SK-N-SH (cell line): ENCODE measurements around the gene DLX1. TPM values are rescaled to one million over a fixed set of nuclear protein-coding genes. Genes with fewer than 3 reads are reported as not detected.

ENCODE experiments used
- CTCF ChIA-PET: fragments of 300-600, 350-600 bp; formaldehyde crosslinking; extraction: SDS; loops from one replicate; lab custom pipeline; 2021; lab: Yijun Ruan, JAX
- POLR2A ChIA-PET: fragments of 350-600 bp; sonication (Branson Sonifier 250); formaldehyde crosslinking; extraction: SDS; loops from one replicate; lab custom pipeline; 2020; ENCODE audit warnings: antibody characterized with exemption, inconsistent platforms; lab: Yijun Ruan, JAX
- DNase-seq: peaks from one replicate; pipeline ENCODE4 v3.0.0; 2012
- H2AFZ ChIP-seq: fragments of 200-600 bp; sonication (generic); 2 replicates; pipeline ENCODE4 v1.8.1; 2016; ENCODE audit warnings: antibody characterized with exemption, mild to moderate bottlenecking, low read depth
- H3F3A ChIP-seq: fragments of 200-600 bp; sonication (generic); replicated peaks from 2 replicates; pipeline ENCODE3; 2016; ENCODE audit warnings: antibody characterized with exemption, mild to moderate bottlenecking; ENCODE audit not compliant: insufficient read depth
- H3K27ac ChIP-seq, 2 experiments: fragments of 200-500 bp in 1 of 2; fragments of 200-600 bp in 1 of 2; sonication (Bioruptor generic) in 1 of 2; sonication (generic), shearing (Covaris generic) in 1 of 2; 2 replicates each; pipeline versions ENCODE4 v1.5.1 to v1.6.1; 2014 to 2016; ENCODE audit warnings: low read depth in 2 of 2, inconsistent platforms in 1 of 2, low read length in 1 of 2, mild to moderate bottlenecking in 1 of 2, mixed read lengths in 1 of 2
- H3K27me3 ChIP-seq: fragments of 200-600 bp; sonication (generic), shearing (Covaris generic); 2 replicates; pipeline ENCODE4 v1.6.1; 2016; ENCODE audit warnings: mixed run types; ENCODE audit not compliant: insufficient read depth
- H3K36me3 ChIP-seq, 2 experiments: fragments of 200-500 bp in 1 of 2; fragments of 200-600 bp in 1 of 2; sonication (Bioruptor generic) in 1 of 2; sonication (generic) in 1 of 2; replicated peaks in 1 of 2; 2 replicates each; pipeline versions ENCODE3 to v1.5.1; 2014 to 2016; ENCODE audit warnings: low read length in 1 of 2, mild to moderate bottlenecking in 1 of 2; ENCODE audit not compliant: insufficient read depth in 2 of 2, control insufficient read depth in 1 of 2
- H3K4me1 ChIP-seq, 2 experiments: fragments of 200-500 bp in 1 of 2; fragments of 200-600 bp in 1 of 2; sonication (Bioruptor generic) in 1 of 2; sonication (generic), shearing (Covaris generic) in 1 of 2; 2 replicates each; pipeline versions ENCODE4 v1.5.1 to v1.6.1; 2014 to 2016; ENCODE audit warnings: low read depth in 1 of 2, low read length in 1 of 2, mixed run types in 1 of 2; ENCODE audit not compliant: insufficient read depth in 2 of 2, control insufficient read depth in 1 of 2
- H3K4me2 ChIP-seq: fragments of 200-600 bp; sonication (generic), shearing (Covaris generic); 2 replicates; pipeline ENCODE4 v1.6.1; 2017; ENCODE audit warnings: mixed run types
- H3K4me3 ChIP-seq, 2 experiments: fragments of 200-500 bp in 1 of 2; fragments of 200-600 bp in 1 of 2; sonication (Bioruptor generic) in 1 of 2; sonication (generic), shearing (Covaris generic) in 1 of 2; 2 replicates each; pipeline versions ENCODE4 v1.5.1 to v1.8.1; 2014 to 2016; ENCODE audit warnings: low read depth in 2 of 2, inconsistent platforms in 1 of 2, low read length in 1 of 2, mild to moderate bottlenecking in 1 of 2, mixed read lengths in 1 of 2, moderate library complexity in 1 of 2
- H3K79me2 ChIP-seq: fragments of 200-600 bp; sonication (generic); 2 replicates; pipeline ENCODE4 v1.8.1; 2017; ENCODE audit warnings: mild to moderate bottlenecking; ENCODE audit not compliant: insufficient read depth
- H3K9ac ChIP-seq: fragments of 200-600 bp; sonication (generic); 2 replicates; pipeline ENCODE4 v1.6.1; 2017; ENCODE audit warnings: mixed run types
- H3K9me2 ChIP-seq: fragments of 200-600 bp; sonication (generic); 2 replicates; pipeline ENCODE4 v1.6.1; 2017; ENCODE audit warnings: mixed run types
- H3K9me3 ChIP-seq: fragments of 200-600 bp; sonication (generic); 2 replicates; pipeline ENCODE4 v1.6.1; 2017; ENCODE audit warnings: mixed run types, mild to moderate bottlenecking, moderate library complexity
- H4K20me1 ChIP-seq: fragments of 200-600 bp; sonication (generic); 2 replicates; pipeline ENCODE4 v1.6.1; 2017; ENCODE audit warnings: mild to moderate bottlenecking, mixed run types; ENCODE audit not compliant: insufficient read depth
- FOSL2 ChIP-seq: IDR thresholded peaks from 2 replicates; pipeline ENCODE4 v1.4.0; 2012; ENCODE audit warnings: low read depth, mild to moderate bottlenecking, moderate library complexity, borderline replicate concordance
- NRF1 ChIP-seq: IDR thresholded peaks from 2 replicates; pipeline ENCODE4 v1.6.1; 2012; ENCODE audit warnings: low read depth, mild to moderate bottlenecking, low read length
- POLR2AphosphoS5 ChIP-seq: IDR thresholded peaks from 2 replicates; pipeline ENCODE4 v1.6.1; 2012; ENCODE audit warnings: low read depth, low read length
- RFX5 ChIP-seq: IDR thresholded peaks from 2 replicates; pipeline ENCODE4 v1.6.1; 2012; ENCODE audit warnings: mild to moderate bottlenecking, improper control_type of control experiment, low read length
- RXRA ChIP-seq: IDR thresholded peaks from 2 replicates; pipeline ENCODE4 v1.4.0; 2012; ENCODE audit warnings: low read depth, mild to moderate bottlenecking, borderline replicate concordance
- TCF12 ChIP-seq: IDR thresholded peaks from 2 replicates; pipeline ENCODE4 v1.4.0; 2012
- WGBS: methylation state at CpG from one replicate; pipeline ENCODE4 v1.1.6; 2017; ENCODE audit warnings: low lambda C conversion rate; 5-methylcytosine and 5-hydroxymethylcytosine counted together
- polyA plus RNA-seq, 3 experiments: library from polyadenylated mRNA; depleted of rRNA; stranded (reverse); fragments of >200 nt; gene quantifications; 2 replicates each; pipeline ENCODE4 v1.2.3, GENCODE V29; 2012
- TF ChIP-seq, protein P1 (sequence below): IDR thresholded peaks from 2 replicates; pipeline ENCODE4 v1.4.0; 2012; ENCODE audit warnings: low read depth, borderline replicate concordance
- TF ChIP-seq, protein P2 (sequence below): IDR thresholded peaks from 2 replicates; pipeline ENCODE4 v1.4.0; 2012; ENCODE audit warnings: low read depth
- TF ChIP-seq, protein P3 (sequence below): IDR thresholded peaks from 2 replicates; pipeline ENCODE4 v1.6.1; 2012; ENCODE audit warnings: mild to moderate bottlenecking, low read depth, low read length, moderate library complexity
- TF ChIP-seq, protein P4 (sequence below): fragments of 150-350 bp; IDR thresholded peaks from 2 replicates; pipeline ENCODE4 v1.6.1; 2016; ENCODE audit warnings: mild to moderate bottlenecking, low read depth, low read length

DLX1 gene
- polyA plus RNA-seq, 1 of the 3 experiments (the other 2 are of a cell fraction): 0.07 TPM

DNA sequence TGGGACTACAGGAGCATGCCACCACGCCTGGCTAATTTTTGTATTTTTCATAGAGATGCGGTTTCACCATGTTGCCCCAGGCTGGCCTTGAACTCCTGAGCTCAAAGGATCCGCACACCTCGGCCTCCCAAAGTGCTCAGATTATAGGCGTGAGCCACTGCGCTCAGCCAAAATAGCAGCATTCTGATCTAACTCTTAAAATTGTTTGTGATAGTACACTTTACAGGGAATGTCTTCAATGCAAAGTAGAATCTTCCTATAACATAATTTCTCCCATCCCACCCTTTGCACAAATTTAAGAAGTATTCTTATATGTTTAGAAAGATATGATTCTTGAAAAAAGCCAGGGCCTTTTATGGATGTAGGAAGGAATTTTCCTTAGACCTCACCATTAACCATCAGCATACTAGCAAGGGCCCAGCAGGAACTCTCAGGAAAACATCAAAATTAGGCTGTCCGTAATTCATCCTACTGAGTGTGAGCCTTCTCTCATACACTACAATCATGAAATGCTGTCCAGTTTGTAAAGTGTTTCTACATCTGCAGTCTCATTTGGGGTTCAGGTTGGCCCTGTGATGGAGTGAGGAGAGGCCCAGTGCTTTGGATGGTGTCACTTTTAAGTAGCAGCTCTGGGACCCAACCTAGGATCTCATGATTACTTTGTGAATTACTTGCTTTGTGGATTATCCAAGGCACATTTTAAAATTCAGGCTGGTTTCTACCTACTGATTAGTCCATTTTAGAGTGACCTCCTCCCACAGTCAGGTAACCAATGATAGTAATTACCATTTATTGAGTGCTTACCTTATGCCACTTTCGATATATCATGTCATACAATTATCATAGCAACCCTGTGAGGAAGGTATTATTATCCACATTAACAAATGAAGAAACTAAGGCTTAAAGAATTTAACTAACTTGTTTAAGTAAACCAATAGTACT, 37.5 kb upstream of the DLX1 start:
- Histone ChIP-seq H3K79me2 (no peaks in the 10 kb centered on the region), H3F3A (no peaks in the 10 kb centered on the region), H3K4me1 (peaks cover 3 to 18% of the 10 kb centered on the region in 2 experiments; a peak in 3 of 4 replicates), H2AFZ (no peak overlapping the region), H3K4me2 (no peak overlapping the region), H3K27ac (no peak overlapping the region), H3K36me3 (no peaks in the 10 kb centered on the region), H3K9ac (no peak overlapping the region), H3K27me3 (no peaks in the 10 kb centered on the region), H3K4me3 (no peak overlapping the region), H4K20me1 (no peaks in the 10 kb centered on the region), H3K9me3 (no peaks in the 10 kb centered on the region), H3K9me2 (no peaks in the 10 kb centered on the region)
- POLR2A ChIA-PET: no interaction called here
- 90% methylated on average over 8 of the region's 8 CpGs for WGBS
- TF ChIP-seq, protein P1, sequence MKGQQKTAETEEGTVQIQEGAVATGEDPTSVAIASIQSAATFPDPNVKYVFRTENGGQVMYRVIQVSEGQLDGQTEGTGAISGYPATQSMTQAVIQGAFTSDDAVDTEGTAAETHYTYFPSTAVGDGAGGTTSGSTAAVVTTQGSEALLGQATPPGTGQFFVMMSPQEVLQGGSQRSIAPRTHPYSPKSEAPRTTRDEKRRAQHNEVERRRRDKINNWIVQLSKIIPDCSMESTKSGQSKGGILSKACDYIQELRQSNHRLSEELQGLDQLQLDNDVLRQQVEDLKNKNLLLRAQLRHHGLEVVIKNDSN: no peak
- TF ChIP-seq, protein P2, sequence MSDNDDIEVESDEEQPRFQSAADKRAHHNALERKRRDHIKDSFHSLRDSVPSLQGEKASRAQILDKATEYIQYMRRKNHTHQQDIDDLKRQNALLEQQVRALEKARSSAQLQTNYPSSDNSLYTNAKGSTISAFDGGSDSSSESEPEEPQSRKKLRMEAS: no peak
- TF ChIP-seq FOSL2 (no peak), POLR2AphosphoS5 (no peak)
- TF ChIP-seq, protein P3, sequence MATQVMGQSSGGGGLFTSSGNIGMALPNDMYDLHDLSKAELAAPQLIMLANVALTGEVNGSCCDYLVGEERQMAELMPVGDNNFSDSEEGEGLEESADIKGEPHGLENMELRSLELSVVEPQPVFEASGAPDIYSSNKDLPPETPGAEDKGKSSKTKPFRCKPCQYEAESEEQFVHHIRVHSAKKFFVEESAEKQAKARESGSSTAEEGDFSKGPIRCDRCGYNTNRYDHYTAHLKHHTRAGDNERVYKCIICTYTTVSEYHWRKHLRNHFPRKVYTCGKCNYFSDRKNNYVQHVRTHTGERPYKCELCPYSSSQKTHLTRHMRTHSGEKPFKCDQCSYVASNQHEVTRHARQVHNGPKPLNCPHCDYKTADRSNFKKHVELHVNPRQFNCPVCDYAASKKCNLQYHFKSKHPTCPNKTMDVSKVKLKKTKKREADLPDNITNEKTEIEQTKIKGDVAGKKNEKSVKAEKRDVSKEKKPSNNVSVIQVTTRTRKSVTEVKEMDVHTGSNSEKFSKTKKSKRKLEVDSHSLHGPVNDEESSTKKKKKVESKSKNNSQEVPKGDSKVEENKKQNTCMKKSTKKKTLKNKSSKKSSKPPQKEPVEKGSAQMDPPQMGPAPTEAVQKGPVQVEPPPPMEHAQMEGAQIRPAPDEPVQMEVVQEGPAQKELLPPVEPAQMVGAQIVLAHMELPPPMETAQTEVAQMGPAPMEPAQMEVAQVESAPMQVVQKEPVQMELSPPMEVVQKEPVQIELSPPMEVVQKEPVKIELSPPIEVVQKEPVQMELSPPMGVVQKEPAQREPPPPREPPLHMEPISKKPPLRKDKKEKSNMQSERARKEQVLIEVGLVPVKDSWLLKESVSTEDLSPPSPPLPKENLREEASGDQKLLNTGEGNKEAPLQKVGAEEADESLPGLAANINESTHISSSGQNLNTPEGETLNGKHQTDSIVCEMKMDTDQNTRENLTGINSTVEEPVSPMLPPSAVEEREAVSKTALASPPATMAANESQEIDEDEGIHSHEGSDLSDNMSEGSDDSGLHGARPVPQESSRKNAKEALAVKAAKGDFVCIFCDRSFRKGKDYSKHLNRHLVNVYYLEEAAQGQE: no peak
- no peak for DNase-seq
- CTCF ChIA-PET: interaction anchor here (1.0 to 1.6 kb wide), 3 partner anchors 9 to 30 kb away, joined by 3 read pairs; no protein-coding TSS in a partner anchor

DNA sequence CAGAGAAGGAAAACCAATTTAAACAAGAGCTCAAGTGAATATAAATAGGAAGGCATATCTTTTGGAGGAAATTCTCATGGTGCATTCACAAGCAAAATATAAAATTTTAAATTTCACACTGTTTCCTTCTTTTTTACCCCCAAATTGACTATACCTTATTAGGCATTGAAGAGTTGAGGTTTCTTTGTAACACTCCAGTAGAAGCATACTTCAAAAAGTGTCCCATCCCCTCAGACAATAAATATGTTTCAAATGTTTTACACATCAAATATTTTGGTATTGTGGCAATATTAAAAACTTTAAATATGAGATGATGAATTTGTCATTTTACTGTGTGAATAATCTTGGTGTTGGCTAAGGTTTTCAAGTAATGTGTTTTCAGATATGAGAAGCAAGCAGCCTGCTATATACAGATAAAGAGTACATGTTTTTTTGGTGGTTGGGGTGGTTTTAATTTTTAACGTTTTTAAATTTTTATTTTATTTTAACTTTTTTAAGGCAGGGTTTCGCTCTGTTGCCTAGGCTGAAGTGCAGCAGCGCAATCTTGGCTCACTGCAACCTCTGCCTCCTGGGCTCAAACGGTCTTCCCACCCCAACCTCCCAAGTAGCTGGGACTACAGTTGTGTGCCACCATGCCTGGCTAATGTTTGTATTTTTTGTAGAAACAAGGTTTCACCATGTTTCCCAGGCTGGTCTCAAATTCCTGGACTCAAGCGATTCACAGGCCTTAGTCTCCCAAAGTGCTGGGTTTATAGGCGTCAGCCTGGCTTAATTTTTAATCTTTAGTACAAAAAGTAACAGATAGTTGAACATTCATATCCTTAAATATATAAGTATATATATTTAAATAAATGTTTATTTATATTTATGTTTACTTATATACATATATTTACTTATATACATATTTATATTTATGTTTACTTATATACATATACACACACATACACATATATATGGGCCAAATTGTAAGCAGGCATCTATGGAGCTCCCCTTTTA, 36.5 kb upstream of the DLX1 start:
- Histone ChIP-seq H3F3A (no peaks in the 10 kb centered on the region), H3K9ac (no peak overlapping the region), H3K36me3 (no peaks in the 10 kb centered on the region), H3K9me3 (no peaks in the 10 kb centered on the region), H2AFZ (no peak overlapping the region), H3K4me1 (peaks cover 3 to 18% of the 10 kb centered on the region in 2 experiments; a peak in 3 of 4 replicates), H4K20me1 (no peaks in the 10 kb centered on the region), H3K4me2 (no peak overlapping the region), H3K9me2 (no peaks in the 10 kb centered on the region), H3K27me3 (no peaks in the 10 kb centered on the region), H3K4me3 (no peak overlapping the region), H3K27ac (no peak overlapping the region), H3K79me2 (no peaks in the 10 kb centered on the region)
- ChIA-PET CTCF (interaction anchor here (1.0 to 1.6 kb wide), 4 partner anchors 9 to 450 kb away, joined by 3 to 4 read pairs (median 3); no protein-coding TSS in a partner anchor), POLR2A (no interaction called here)
- 95% methylated on average over 6 of the region's 6 CpGs for WGBS
- no peak for DNase-seq
- TF ChIP-seq, protein P4, sequence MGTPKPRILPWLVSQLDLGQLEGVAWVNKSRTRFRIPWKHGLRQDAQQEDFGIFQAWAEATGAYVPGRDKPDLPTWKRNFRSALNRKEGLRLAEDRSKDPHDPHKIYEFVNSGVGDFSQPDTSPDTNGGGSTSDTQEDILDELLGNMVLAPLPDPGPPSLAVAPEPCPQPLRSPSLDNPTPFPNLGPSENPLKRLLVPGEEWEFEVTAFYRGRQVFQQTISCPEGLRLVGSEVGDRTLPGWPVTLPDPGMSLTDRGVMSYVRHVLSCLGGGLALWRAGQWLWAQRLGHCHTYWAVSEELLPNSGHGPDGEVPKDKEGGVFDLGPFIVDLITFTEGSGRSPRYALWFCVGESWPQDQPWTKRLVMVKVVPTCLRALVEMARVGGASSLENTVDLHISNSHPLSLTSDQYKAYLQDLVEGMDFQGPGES: no peak
- TF ChIP-seq POLR2AphosphoS5 (no peak), RXRA (no peak), TCF12 (no peak), NRF1 (no peak), RFX5 (no peak)
- TF ChIP-seq, protein P3: no peak
- TF ChIP-seq, protein P1: no peak
